T-cell (primary cell): ENCODE results near the gene C1QTNF8. TPM values are rescaled to one million over a fixed set of nuclear protein-coding genes. Genes with fewer than 3 reads are reported as not detected.

Source experiments
- ATAC-seq, 4 experiments: fragments of 200-7000 bp in 3 of 4; fragments of 150-1000 bp in 1 of 4; cut with Tn5 transposase; replicated peaks in 1 of 4; 1 replicate in 3 of 4; 2 replicates in 1 of 4; pipeline ENCODE4 v1.10.0; 2021; ENCODE audit warnings: moderate library complexity in 3 of 4, mild to moderate bottlenecking in 2 of 4, moderate number of reproducible peaks in 1 of 4
- CTCF ChIA-PET, 2 donors: fragments of 300-600 bp; sonication (Branson Sonifier 250); formaldehyde crosslinking; loops; one replicate each; lab custom pipeline; 2022; ENCODE audit warnings: antibody characterized with exemption in 2 of 2; lab: Charles Lee
- POLR2A ChIA-PET, 2 donors: fragments of 300-600 bp; sonication (Branson Sonifier 250); formaldehyde crosslinking; loops; one replicate each; lab custom pipeline; 2022; ENCODE audit warnings: antibody characterized with exemption in 2 of 2; lab: Charles Lee
- DNase-seq, 35 experiments: peaks; one replicate each; pipeline versions ENCODE4 v3.0.0 to v3.0.0-alpha.2; 2013 to 2023
- H3K27ac ChIP-seq: one replicate; pipeline ENCODE4 v1.5.1; 2013; ENCODE audit warnings: low read length
- H3K27me3 ChIP-seq, 2 experiments: replicated peaks in 1 of 2; 1 replicate in 1 of 2; 2 replicates in 1 of 2; pipeline versions ENCODE4 v1.6.1 to v1.7.0; 2013; ENCODE audit warnings: low read length in 1 of 2, mixed read lengths in 1 of 2; ENCODE audit not compliant: control insufficient read depth in 2 of 2, insufficient read depth in 2 of 2; ENCODE audit errors: extremely low read depth in 1 of 2
- H3K36me3 ChIP-seq, 2 donors: 1 replicate in 1 of 2; 2 replicates in 1 of 2; pipeline versions ENCODE4 v1.6.1 to v1.7.0; 2013; ENCODE audit warnings: low read length in 1 of 2; ENCODE audit not compliant: control insufficient read depth in 2 of 2, insufficient read depth in 1 of 2; ENCODE audit errors: extremely low read depth in 1 of 2
- H3K4me1 ChIP-seq, 2 experiments: 1 replicate in 1 of 2; 2 replicates in 1 of 2; pipeline versions ENCODE4 v1.6.1 to v1.7.0; 2013; ENCODE audit warnings: low read length in 2 of 2, mixed read lengths in 1 of 2; ENCODE audit not compliant: insufficient read depth in 2 of 2, control insufficient read depth in 1 of 2; ENCODE audit errors: extremely low read depth in 1 of 2
- H3K4me3 ChIP-seq, 2 donors: 1 replicate in 1 of 2; 2 replicates in 1 of 2; pipeline versions ENCODE4 v1.5.1 to v1.7.0; 2013; ENCODE audit warnings: mild to moderate bottlenecking in 2 of 2, low read length in 1 of 2, moderate library complexity in 1 of 2; ENCODE audit not compliant: control insufficient read depth in 1 of 2; ENCODE audit errors: extremely low read depth in 1 of 2
- H3K9me3 ChIP-seq: 2 replicates; pipeline ENCODE4 v1.7.0; 2013
- H3K27ac Mint-ChIP-seq, 2 donors: one replicate each; pipeline ENCODE4 v1.8.0; 2020 to 2021; ENCODE audit warnings: mild to moderate bottlenecking in 2 of 2, mixed read lengths in 2 of 2
- H3K27me3 Mint-ChIP-seq, 2 donors: one replicate each; pipeline ENCODE4 v1.8.0; 2021 to 2022; ENCODE audit warnings: mixed read lengths in 2 of 2
- H3K36me3 Mint-ChIP-seq: one replicate; pipeline ENCODE4 v1.8.0; 2021; ENCODE audit warnings: mixed read lengths
- H3K4me1 Mint-ChIP-seq, 3 donors: one replicate each; pipeline ENCODE4 v1.8.0; 2020 to 2022; ENCODE audit warnings: mixed read lengths in 3 of 3, mild to moderate bottlenecking in 1 of 3
- H3K4me3 Mint-ChIP-seq, 3 donors: one replicate each; pipeline ENCODE4 v1.8.0; 2020 to 2022; ENCODE audit warnings: mild to moderate bottlenecking in 3 of 3, mixed read lengths in 3 of 3, moderate library complexity in 3 of 3
- H3K9me3 Mint-ChIP-seq, 3 donors: one replicate each; pipeline ENCODE4 v1.8.0; 2020 to 2022; ENCODE audit warnings: mixed read lengths in 3 of 3
- WGBS: methylation state at CpG from one replicate; pipeline ENCODE4 v1.1.5; 2013; ENCODE audit warnings: missing lambda C conversion rate; ENCODE audit not compliant: insufficient coverage; 5-methylcytosine and 5-hydroxymethylcytosine counted together
- total RNA-seq, 35 experiments: library from RNA in 6 of 35; stranded (reverse) in 6 of 35; fragments of 120-200 nt in 1 of 35; gene quantifications; one replicate each; pipeline versions ENCODE4 v1.2.1 to v1.2.4 and lab custom pipeline; 2013 to 2026

The C1QTNF8 gene
- total RNA-seq, 5 donors from 2014 or later (not counting 1 experiment from before 2014, with no cell fraction given) = not detected

DNA sequence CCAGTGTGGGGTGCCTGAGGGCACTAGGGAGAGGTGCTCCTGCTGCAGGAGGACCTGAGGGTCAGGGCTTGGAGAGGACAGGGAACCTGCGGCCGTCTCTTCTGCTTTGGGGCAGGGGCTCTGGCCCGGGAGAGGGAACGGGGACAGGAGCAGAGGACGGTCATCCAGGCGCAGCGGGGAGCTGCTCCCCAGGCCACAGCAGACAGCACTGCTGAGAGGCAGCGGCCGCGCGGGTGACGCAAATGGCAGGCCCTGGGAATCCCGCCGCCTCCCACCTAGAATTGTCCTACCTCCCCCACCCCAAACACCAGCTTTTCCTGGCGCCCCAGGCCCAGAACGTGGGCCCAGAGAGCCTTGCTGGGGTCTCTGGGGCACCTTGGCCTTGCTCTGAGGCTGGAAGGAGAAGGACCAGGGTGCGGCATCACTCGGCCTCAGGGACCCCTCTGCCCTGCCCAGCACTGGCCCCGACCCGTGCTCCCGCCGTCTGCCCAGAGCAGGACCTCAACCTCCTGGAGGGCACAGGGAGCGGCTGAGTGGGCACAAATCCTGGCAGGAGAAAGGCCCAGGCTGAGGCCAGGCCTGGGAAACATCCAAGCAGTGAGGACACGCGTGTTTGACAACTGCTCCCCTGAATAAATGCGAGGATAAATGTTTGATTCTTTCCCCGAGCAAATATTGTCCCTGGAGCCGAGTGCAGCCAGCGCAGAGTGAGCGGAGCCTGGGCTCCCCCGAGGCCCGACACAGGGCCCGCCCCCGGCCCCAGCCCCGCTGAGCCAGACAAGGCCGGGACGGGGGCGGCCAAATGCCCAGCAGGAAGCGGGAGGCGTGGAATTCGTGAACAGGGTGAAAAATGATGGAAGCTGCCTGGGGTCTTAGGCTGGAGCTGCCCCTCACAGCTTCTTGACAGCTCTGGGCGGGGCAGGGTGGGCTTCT is 15.0 kb downstream of the C1QTNF8 start:
- ATAC-seq (no peak), DNase-seq (no peak)
- ChIA-PET POLR2A (no interaction called here), CTCF (interaction anchor here in 1 of 2 donors (0.5 kb wide), 1 partner anchor 1249 kb away, joined by 3 read pairs; no protein-coding TSS in a partner anchor)
- Mint-ChIP-seq H3K9me3 (peaks cover 5 to 10% (median 8%) of the 10 kb centered on the region in 3 donors), H3K27me3 (peaks cover 28 to 59% of the 10 kb centered on the region in 2 donors), H3K4me1 (no peaks in the 10 kb centered on the region), H3K27ac (no peak overlapping the region), H3K36me3 (peaks cover 8% of the 10 kb centered on the region), H3K4me3 (no peak overlapping the region)
- Histone ChIP-seq H3K27me3 (peaks cover 2 to 74% of the 10 kb centered on the region in 2 experiments), H3K9me3 (no peaks in the 10 kb centered on the region), H3K27ac (no peak overlapping the region), H3K4me1 (no peaks in the 10 kb centered on the region), H3K4me3 (no peak overlapping the region), H3K36me3 (no peaks in the 10 kb centered on the region)
- WGBS = 33% methylated on average over 33 of the region's 42 CpGs

DNA sequence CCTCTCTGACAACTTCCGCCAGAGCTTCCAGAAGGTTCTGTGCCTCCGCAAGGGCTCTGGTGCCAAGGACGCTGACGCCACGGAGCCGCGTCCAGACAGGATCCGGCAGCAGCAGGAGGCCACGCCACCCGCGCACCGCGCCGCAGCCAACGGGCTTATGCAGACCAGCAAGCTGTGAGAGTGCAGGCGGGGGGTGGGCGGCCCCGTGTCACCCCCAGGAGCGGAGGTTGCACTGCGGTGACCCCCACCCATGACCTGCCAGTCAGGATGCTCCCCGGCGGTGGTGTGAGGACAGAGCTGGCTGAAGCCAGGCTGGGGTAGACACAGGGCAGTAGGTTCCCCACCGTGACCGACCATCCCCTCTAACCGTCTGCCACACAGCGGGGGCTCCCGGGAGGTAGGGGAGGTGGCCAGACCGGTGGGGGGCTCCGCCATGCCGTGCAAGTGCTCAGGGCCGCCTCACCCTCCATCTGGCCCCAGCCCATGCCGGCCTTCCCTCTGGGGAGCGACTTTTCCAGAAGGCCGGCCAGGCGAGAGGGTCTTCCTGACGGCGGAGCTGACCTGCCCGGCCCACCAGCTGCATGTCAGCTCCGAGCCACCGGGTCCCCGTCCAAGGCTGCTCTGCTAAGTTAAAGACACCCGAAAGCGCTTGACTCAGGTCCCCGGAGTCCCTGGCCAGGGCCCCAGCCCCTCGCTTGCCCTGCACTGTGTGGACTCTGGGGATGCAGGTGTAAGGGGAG is 16.1 kb downstream of the C1QTNF8 start:
- CTCF ChIA-PET = no interaction called here

GRCh38 chr16:1079341-1079740 is 16.7 kb downstream of the C1QTNF8 start:
- H3K36me3 ChIP-seq = no peaks in the 10 kb centered on the region
- ATAC-seq = no peak
- CTCF ChIA-PET = no interaction called here
- no peak overlapping the region for H3K4me3 Mint-ChIP-seq
- no peaks in the 10 kb centered on the region for H3K9me3 Mint-ChIP-seq
- H3K27ac ChIP-seq = no peak overlapping the region
- peaks cover 4% of the 10 kb centered on the region for H3K36me3 Mint-ChIP-seq
- H3K4me1 Mint-ChIP-seq = no peaks in the 10 kb centered on the region
- no peak overlapping the region for H3K27ac Mint-ChIP-seq
- H3K4me3 ChIP-seq = no peak overlapping the region
- POLR2A ChIA-PET = no interaction called here
- peaks cover 20 to 48% of the 10 kb centered on the region in 2 donors for H3K27me3 Mint-ChIP-seq
- H3K9me3 ChIP-seq = no peaks in the 10 kb centered on the region
- no peak for DNase-seq
- 95% methylated on average over 29 of the region's 43 CpGs for WGBS
- H3K4me1 ChIP-seq = no peaks in the 10 kb centered on the region
- H3K27me3 ChIP-seq = peaks cover 2 to 74% of the 10 kb centered on the region in 2 experiments

More for the DNA sequence above, 16.1 kb downstream of the C1QTNF8 start:
- Histone ChIP-seq H3K27ac (no peak overlapping the region), H3K27me3 (peaks cover 2 to 74% of the 10 kb centered on the region in 2 experiments), H3K4me3 (no peak overlapping the region), H3K4me1 (no peaks in the 10 kb centered on the region), H3K36me3 (no peaks in the 10 kb centered on the region), H3K9me3 (no peaks in the 10 kb centered on the region)
- H3K36me3 Mint-ChIP-seq = peaks cover 4% of the 10 kb centered on the region
- 76% methylated on average over 37 of the region's 45 CpGs for WGBS
- no peaks in the 10 kb centered on the region for H3K9me3 Mint-ChIP-seq
- H3K27me3 Mint-ChIP-seq = peaks cover 20 to 52% of the 10 kb centered on the region in 2 donors
- DNase-seq (no peak), ATAC-seq (no peak)
- H3K4me3 Mint-ChIP-seq = no peak overlapping the region
- POLR2A ChIA-PET = no interaction called here
- H3K27ac Mint-ChIP-seq = no peak overlapping the region
- no peaks in the 10 kb centered on the region for H3K4me1 Mint-ChIP-seq

GRCh38 chr16:1078579-1079021 is 17.4 kb downstream of the C1QTNF8 start:
- H3K27me3 Mint-ChIP-seq = peaks cover 15 to 43% of the 10 kb centered on the region in 2 donors
- DNase-seq = no peak
- WGBS = 85% methylated on average over 25 of the region's 28 CpGs

DNA sequence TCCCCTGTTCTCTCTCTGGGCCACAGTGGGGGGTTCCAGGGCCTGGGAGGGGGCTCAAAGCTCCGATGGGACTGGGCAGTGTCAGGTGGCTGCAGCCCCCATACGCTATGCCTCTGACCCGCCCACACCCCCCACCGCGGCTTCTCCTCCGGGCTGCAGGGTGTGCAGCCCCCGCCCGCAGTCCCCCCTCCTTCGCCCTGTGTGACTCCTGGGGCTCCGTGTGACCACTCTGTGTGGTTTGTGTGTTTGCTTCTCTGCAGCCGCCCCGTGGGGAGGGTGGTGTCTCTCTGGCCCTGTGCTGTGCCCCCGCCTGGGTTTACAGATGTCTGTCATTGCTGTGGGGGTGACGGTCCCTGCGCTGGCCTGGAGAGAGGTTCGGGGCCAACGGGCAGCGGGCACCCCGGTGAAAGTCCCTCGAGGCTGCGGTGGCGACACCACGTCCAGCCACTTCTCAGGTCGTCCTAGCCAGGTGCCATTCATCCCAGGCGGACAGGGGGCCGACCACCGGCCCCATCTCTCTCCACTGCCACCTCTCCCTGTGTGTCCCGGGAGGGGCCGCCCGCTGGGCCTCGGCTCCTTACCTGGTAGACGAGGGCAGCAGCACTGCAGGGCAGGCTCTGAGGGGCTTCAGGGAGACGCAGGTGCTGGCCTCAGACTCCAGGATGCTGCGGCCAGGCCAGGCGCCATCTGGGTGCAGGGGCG is 18.0 kb downstream of the C1QTNF8 start:
- Mint-ChIP-seq H3K4me3 (no peak overlapping the region), H3K4me1 (no peaks in the 10 kb centered on the region), H3K36me3 (no peaks in the 10 kb centered on the region), H3K27ac (no peak overlapping the region), H3K9me3 (no peaks in the 10 kb centered on the region), H3K27me3 (peaks cover 15 to 47% of the 10 kb centered on the region in 2 donors)
- H3K27me3 ChIP-seq = peaks cover 2 to 74% of the 10 kb centered on the region in 2 experiments
- no peaks in the 10 kb centered on the region for H3K9me3 ChIP-seq
- CTCF ChIA-PET = no interaction called here
- POLR2A ChIA-PET = no interaction called here
- WGBS = 85% methylated on average over 22 of the region's 36 CpGs
- no peak for ATAC-seq
- no peak for DNase-seq
- no peak overlapping the region for H3K27ac ChIP-seq
- H3K4me3 ChIP-seq = no peak overlapping the region
- H3K36me3 ChIP-seq = no peaks in the 10 kb centered on the region
- H3K4me1 ChIP-seq = no peaks in the 10 kb centered on the region

More at GRCh38 chr16:1078579-1079021, 17.4 kb downstream of the C1QTNF8 start:
- H3K4me1 Mint-ChIP-seq = no peaks in the 10 kb centered on the region
- ATAC-seq = no peak
- Histone ChIP-seq H3K4me3 (no peak overlapping the region), H3K36me3 (no peaks in the 10 kb centered on the region), H3K27ac (no peak overlapping the region), H3K27me3 (peaks cover 2 to 74% of the 10 kb centered on the region in 2 experiments), H3K9me3 (no peaks in the 10 kb centered on the region), H3K4me1 (no peaks in the 10 kb centered on the region)
- H3K36me3 Mint-ChIP-seq = no peaks in the 10 kb centered on the region
- no peak overlapping the region for H3K27ac Mint-ChIP-seq
- POLR2A ChIA-PET = no interaction called here
- H3K9me3 Mint-ChIP-seq = no peaks in the 10 kb centered on the region
- no peak overlapping the region for H3K4me3 Mint-ChIP-seq
- CTCF ChIA-PET = no interaction called here
